WERI-Rb-1 (cell line): ENCODE measurements around the gene FN1.

Experiments
- DNase-seq: peaks from one replicate; pipeline ENCODE4 v3.0.0-alpha.2; 2020
- H3K27ac ChIP-seq: fragments of 250-450 bp; sonication (Bioruptor Pico); 2 replicates; pipeline ENCODE4 v1.5.1; 2020; ENCODE audit warnings: mild to moderate bottlenecking, moderate library complexity
- H3K27me3 ChIP-seq: fragments of 250-450 bp; sonication (Bioruptor Pico); 2 replicates; pipeline ENCODE4 v1.5.1; 2021; ENCODE audit warnings: mild to moderate bottlenecking, low read depth, moderate library complexity; ENCODE audit not compliant: insufficient read depth, severe bottlenecking
- H3K36me3 ChIP-seq: fragments of 250-450 bp; sonication (Bioruptor Pico); 2 replicates; pipeline ENCODE4 v1.5.1; 2020; ENCODE audit warnings: mild to moderate bottlenecking, moderate library complexity
- H3K4me3 ChIP-seq: 2 replicates; pipeline ENCODE4 v1.5.1; 2011; ENCODE audit warnings: low read depth, mild to moderate bottlenecking, control low read depth, low read length
- H3K9me3 ChIP-seq: fragments of 250-450 bp; sonication (Bioruptor Pico); 2 replicates; pipeline ENCODE4 v1.5.1; 2021; ENCODE audit warnings: mild to moderate bottlenecking, moderate library complexity; ENCODE audit not compliant: severe bottlenecking
- TF ChIP-seq, protein P1 (sequence below): IDR thresholded peaks from 2 replicates; pipeline ENCODE4 v1.5.1; 2011; ENCODE audit warnings: low read depth, mild to moderate bottlenecking, control low read depth, inconsistent platforms, low read length

The FN1 gene

DNA sequence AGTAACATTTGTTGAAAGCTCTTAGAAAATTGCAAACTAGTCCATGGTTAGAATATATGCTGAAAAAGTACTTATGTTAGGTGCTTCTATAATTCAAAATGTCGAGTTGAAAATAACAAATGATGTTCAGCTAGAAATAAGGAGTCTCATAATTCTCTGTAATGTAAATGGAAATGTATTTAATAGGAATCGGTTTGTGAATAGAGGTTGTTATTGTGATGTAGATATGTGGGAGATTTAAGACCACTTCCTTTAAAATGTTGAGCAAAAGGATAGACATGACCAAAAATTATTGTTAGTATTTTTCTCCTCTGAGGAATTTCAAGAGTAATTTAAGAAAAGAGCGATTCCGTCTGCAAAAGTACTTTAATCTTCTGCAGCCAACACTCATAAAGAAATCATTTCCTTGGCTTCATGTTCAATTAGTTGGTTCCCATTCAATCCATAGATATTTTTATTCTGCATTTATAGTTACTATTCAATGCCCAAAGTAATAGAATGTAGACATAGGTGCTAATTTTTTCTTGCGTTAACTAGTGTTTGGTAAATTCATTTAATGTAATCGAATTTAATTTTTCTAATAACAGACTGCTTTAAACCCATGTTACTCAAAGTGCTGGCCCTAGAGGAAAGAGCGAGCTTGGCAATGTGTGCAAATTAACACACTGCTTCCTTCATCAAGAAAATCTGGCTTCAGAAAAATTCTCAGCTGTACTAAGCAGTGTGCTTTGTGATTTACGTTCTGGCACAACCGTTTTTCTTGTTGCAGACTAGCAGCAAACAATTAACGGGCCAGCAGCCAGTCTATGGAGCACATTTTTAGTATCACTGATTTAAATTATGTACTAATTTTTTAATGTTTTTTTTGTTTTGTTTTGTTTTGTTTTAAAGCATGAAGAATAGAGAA is 32.2 kb downstream of the FN1 start:
- H3K4me3 ChIP-seq: no peak overlapping the region
- no peak for DNase-seq
- no peaks in the 10 kb centered on the region for H3K9me3 ChIP-seq
- H3K27ac ChIP-seq: no peak overlapping the region
- no peaks in the 10 kb centered on the region for H3K27me3 ChIP-seq
- TF ChIP-seq, protein P1, sequence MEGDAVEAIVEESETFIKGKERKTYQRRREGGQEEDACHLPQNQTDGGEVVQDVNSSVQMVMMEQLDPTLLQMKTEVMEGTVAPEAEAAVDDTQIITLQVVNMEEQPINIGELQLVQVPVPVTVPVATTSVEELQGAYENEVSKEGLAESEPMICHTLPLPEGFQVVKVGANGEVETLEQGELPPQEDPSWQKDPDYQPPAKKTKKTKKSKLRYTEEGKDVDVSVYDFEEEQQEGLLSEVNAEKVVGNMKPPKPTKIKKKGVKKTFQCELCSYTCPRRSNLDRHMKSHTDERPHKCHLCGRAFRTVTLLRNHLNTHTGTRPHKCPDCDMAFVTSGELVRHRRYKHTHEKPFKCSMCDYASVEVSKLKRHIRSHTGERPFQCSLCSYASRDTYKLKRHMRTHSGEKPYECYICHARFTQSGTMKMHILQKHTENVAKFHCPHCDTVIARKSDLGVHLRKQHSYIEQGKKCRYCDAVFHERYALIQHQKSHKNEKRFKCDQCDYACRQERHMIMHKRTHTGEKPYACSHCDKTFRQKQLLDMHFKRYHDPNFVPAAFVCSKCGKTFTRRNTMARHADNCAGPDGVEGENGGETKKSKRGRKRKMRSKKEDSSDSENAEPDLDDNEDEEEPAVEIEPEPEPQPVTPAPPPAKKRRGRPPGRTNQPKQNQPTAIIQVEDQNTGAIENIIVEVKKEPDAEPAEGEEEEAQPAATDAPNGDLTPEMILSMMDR: no peak
- H3K36me3 ChIP-seq: no peaks in the 10 kb centered on the region

DNA sequence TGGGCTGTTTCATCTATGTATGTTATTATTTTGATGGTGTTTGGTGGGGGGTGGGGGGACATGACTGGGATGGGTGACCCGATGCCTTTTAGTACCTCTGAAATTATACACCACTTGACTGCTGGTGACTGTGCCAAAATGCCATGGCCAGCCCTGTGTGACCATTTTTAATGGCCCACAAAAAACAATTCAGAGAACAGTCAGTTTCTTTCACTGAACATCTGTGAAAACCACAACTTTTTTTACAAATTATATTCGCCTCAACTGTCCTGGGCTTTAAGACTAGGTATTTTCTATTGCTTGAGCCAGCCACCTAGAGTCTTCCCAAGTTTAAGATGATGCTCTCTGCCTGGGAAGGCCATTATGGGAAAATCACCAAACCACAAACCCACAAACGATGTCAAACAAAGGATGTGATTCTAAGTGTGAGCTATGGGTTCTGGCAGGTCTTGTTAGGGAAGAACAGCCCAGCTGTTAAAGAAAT is 33.9 kb downstream of the FN1 start:
- no peak overlapping the region for H3K4me3 ChIP-seq
- no peaks in the 10 kb centered on the region for H3K36me3 ChIP-seq
- no peaks in the 10 kb centered on the region for H3K9me3 ChIP-seq
- H3K27me3 ChIP-seq: no peaks in the 10 kb centered on the region
- no peak overlapping the region for H3K27ac ChIP-seq
- DNase-seq: no peak
- TF ChIP-seq, protein P1: no peak

DNA sequence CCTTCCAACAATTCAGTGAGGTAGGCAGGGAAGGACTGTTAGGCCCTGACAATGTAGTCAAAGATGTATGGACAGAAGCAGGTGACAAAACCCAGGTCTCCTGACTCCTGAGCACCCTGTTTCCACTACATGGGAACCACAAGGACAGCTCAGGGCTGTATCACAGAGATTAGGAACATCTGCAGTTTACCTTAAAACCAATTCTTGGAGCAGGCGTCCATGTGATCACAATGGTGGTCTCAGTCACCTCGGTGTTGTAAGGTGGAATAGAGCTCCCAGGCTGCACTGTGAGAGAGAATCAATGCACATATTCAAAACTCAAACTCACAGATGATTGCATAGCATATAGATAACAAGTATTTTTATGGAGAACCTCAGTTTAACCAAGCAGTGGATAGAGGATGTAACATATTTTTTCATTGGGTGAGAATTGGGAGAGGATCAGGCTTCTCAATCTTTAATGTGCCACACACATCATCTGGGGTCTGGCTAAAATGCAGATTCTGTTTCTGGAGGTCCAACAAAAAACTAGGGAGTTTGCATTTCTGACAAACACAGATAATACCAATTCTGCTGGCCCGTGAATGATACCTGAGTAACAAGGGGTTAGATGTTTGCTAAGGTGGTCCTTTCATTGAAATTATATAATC is 36.7 kb downstream of the FN1 start:
- Histone ChIP-seq H3K36me3 (no peaks in the 10 kb centered on the region), H3K4me3 (no peak overlapping the region), H3K9me3 (no peaks in the 10 kb centered on the region), H3K27ac (no peak overlapping the region), H3K27me3 (no peaks in the 10 kb centered on the region)
- TF ChIP-seq, protein P1: no peak
- no peak for DNase-seq

DNA sequence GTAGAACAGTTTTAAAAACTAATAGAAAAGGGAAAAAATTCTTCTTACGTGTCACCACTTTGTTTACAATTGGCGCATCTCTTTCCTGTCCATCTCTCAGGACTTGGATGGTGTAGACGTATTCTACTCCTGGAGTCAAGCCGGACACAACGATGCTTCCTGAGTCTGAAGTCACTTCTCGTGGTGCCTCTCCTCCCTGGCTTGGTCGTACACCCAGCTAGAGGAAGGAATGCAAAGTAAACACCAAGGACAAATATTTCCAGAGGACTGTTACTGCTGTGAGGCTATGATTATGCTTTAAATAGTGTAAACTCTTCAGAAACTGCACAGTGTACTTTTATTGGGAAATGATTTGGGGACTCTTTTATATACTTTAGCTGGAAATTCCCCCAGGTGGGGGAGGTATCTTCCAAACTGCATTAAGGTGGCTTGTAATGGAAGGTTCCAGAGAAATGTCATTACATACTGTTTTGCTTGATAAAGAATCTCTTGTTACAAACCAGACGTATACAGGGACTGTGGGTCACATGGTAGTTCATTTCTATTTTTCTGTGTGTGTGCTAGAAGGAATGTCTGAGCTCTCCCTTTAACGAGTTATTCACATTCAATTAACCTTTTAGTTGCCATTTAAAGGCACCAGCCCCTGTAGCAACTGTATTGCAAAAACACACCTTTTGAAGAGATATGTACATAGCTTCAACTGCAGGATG is 38.1 kb downstream of the FN1 start:
- TF ChIP-seq, protein P1: no peak
- H3K9me3 ChIP-seq: no peaks in the 10 kb centered on the region
- no peaks in the 10 kb centered on the region for H3K36me3 ChIP-seq
- H3K27ac ChIP-seq: no peak overlapping the region
- H3K4me3 ChIP-seq: no peak overlapping the region
- H3K27me3 ChIP-seq: no peaks in the 10 kb centered on the region
- DNase-seq: no peak

DNA sequence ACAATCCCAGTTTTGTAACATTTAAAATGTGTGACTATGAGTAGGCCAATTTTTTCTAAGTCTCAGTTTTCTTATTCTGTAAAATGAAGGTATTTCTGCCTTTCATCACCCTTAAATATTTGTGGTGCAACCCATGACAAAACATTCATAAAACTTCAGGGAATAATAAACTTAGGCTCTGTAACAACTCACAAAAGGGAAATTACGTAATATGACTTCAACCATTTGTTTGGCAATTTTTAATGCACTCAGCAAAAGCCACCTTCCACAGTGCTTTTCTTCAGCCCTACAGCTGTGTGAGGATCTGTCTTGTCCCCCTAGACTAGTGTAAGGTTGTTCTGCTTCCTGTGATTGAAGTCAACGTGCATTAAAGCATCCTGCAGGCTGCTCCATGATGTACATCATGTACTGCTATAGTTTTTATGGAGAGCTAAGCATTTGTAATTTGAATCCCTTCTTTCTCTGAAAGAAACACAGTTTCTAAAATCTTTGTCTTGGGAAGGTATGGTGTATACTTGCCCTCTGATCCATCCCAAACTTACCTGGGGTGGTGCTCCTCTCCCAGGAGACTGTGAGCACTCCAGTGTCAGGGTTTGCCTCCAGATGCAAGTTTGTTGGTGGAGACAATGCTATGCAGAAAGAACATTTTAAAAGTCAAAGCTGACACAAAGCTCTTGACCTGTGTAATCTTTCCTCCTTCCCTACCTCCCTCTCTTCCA is 39.1 kb downstream of the FN1 start:
- no peak overlapping the region for H3K4me3 ChIP-seq
- TF ChIP-seq, protein P1: no peak
- no peak overlapping the region for H3K27ac ChIP-seq
- H3K9me3 ChIP-seq: no peaks in the 10 kb centered on the region
- no peaks in the 10 kb centered on the region for H3K36me3 ChIP-seq
- H3K27me3 ChIP-seq: no peaks in the 10 kb centered on the region
- no peak for DNase-seq
